ENCODE measurements around the gene CFAP73.

CFAP73 gene

DNA sequence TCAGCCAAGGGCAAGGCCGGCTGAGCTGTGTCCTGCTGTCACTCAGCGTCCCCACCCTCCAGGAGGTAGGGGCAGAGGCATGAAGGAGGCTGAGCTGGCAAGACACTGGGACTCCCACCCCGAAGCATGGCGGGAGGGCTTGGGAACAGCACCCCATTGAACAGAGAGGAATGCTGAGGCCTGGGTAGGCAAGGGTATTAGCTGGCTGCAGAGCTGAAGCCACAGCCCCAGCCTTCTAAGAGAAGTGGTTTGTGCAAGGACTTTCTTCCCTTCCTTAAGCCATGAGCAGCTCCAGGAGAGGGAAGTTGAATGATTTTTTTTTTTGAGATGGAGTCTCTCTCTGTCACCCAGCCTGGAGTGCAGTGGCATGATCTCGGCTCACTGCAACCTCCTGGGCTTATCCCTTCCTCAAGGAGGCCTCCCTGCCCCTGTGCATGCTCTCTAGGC is 6.6 kb upstream of the CFAP73 start:
- DNase-seq = no peak

DNA sequence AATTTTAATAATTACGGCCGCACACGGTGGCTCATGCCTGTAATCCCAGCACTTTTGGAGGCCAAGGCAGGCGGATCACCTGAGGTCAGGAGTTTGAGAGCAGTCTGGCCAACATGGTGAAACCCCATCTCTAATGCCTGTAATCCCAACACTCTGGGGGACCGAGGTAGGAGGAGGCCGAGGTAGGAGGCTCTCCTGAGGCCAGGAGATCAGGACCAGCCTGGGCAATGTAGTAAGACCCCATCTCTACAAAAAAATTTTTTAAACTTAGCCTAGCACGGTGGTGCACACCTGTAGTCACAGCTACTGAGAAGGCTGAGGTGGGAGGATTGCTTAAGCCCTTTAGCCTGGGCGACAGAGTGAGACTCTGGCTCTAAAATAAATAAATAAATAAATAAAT is 5.6 kb upstream of the CFAP73 start:
- DNase-seq = no peak

DNA sequence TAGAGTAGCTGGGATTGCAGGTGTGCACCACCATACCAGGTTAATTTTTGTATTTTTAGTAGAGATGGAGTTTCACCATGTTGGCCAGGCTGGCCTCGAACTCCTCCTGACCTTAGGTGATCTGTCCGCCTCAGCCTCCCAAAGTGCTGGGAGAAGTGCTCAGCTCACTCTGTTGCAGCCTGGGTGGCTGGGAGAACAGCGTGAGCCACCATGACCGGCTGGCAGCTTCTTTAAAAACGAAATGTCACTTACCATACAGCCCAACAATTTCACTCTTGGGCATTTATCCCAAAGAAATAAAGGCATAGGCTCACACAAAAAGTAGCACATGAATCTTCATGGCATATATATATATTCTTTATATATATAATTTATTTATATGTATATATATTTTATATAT is 4.7 kb upstream of the CFAP73 start:
- DNase-seq = no peak

DNA sequence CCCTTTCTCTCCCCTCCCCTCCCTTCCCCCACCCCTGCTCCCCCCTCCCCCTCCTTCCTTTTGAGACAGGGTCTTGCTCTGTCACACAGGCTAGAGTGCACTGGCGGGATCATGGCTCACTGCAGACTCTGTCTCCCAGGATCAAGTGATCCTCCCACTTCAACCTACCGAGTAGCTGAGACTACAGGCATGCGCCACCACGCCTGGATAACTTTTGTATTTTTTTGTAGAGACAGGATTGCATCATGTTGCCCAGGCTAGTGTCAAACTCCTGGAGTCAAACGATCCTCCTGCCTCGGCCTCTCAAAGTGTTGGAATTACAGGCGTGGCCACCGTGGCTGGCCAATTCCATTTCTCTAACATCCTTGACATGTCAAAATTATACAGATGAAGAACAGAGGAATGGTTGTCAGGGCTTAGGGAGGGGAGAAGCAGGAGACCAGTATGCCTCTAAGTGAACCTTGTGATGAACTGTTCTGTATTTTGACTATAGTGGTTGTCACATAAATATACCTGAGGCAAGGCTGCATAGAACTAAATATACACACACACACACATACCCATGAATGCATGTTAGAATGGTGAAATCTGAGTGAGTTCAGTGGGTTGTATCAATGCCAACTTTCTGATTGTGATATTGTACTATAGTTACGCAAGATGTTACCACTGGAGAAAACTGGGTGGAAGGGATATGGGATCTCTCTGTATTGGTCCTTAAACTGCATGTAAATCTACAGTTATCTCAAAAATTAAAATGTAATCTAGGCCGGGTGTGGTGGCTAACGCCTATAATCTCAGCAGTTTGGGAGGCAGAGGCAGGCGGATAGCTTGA is 3.6 kb upstream of the CFAP73 start:
- DNase-seq = peak; percentile 8

DNA sequence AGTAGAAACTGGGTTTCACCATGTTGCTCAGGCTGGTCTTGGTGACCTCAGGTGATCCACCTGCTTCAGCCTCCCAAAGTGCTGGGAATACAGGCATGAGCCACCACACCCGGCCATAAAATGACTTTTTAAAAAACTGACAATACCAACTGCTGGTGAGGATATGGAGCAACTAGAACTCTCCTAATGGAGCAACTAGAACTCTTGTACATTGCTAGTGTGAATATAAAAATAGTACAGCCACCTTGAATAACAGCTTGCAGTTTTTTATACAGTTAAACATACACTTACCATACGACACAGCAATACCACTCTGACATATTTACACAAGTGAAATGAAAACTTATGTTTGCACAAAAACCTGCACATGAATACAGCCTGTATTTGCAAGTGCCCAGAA is 2.5 kb upstream of the CFAP73 start:
- no peak for DNase-seq

DNA sequence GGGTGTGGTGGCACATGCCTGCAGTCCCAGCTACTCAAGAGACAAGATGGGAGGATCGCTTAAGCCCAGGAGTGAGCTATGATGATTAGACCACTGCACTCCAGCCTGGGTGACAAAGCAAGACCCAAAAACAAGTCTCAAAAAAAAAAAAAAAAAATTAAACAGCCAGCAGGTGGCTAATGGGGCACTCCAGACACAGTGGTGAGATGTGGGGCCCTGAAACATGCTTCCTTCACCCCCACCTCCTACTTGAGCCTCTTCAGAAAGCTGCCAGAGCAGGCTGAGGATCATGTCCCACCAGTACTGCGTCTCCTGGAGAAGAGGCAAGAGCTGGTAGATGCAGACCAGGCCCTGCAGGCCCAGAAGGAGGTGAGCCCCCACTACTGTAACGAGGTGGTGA is 2.1 kb downstream of the CFAP73 start:
- DNase-seq = no peak

DNA sequence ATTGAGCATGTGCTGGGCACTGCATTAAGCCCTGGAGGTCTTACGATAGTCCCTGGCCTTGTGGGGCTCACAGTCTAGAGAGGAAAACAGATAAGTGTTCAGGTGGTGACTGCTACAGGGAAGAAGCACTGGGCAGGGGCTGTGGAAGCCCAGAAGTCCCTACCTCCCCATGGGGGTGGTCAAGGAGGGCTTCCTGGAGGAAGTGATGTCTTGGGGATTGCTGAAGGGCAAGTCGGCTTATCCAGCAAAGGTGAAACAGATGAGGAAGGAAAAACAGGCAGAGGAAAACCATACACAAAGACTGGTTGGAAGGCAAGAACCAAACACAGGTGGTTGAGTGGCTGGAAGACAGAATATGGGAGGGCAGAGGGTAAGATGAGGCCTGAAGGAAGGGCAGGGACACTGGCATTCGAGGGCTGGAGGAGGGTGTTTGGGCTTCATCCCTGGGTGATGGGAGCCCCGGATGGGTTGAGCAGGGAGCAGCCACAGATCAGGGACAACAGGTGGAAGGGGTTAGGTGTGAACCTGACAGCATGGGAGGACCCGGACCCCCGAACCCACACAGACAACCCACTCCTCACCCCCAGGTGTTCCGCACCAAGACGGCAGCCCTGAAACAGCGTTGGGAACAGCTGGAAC is 2.8 kb downstream of the CFAP73 start:
- DNase-seq = no peak

DNA sequence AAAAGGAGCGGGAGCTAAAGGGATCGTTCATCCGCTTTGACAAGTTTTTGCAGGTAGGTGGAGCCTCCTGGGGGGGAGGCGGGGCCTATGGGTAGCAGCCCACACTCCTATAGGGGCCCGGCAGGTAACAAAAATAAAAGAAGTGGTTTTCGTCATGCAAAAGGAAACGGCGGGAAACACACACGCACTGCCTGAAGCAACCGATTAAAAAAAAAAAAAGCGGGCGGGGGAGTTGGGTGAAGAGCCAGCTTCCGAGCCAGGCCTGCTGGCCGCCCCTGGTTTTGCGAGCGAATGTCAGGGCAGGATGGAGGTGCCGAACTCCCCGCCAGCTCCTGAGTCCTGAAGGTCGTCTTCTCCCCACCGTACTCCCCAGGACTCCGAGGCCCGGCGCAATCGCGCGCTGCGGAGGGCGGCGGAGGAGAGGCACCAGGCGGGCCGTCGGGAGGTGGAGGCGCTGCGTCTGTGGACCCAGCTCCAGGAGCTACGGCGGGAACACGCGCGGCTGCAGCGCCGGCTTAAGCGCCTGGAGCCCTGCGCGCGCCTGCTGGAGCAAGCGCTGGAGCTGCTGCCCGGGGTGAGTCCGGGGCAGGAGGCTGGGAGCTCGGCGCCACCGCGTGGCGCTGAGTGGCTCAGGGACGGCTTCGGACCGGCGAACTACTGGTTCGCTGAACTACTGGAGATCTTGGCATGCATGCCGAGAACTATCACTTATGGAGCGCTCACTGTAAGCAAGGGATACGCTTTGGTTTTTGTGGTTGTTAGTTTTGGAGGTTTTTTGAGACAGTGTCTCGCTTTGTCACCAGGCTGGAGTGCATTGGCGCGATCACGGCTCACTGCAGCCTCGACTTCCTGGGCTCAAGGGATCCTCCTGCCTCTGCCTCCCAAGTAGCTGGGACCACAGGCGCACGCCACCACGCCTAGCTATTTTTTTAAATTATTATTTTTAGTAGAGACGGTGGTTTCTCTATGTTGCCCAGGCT is 3.6 kb downstream of the CFAP73 start:
- peak; percentile 56 for DNase-seq

DNA sequence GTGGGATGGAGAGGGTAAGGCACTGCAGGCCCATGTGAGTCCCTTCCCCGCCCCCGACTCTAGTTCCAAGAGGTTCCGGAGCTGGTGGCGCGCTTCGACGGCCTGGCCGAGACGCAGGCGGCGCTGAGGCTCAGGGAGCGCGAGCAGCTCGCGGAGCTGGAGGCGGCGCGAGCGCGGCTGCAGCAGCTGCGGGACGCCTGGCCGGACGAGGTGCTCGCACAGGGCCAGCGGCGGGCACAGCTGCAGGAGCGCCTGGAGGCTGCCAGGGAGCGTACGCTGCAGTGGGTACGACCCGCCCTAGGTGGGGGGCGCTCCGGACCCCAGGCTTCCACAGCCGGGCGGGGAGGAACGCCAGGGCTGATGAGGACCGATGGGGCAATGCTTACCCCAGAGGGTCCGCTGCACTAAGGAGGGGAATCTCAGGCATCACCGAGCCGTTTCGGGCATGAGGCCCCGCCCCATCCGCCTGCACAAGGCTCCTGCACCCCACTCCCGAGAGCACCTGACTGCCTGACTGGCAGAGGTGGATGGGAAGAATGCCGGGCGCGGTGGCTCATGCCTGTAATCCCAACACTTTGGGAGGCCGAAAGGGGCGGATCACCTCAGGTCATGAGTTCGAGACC is 4.9 kb downstream of the CFAP73 start:
- peak; percentile 3 for DNase-seq

DNA sequence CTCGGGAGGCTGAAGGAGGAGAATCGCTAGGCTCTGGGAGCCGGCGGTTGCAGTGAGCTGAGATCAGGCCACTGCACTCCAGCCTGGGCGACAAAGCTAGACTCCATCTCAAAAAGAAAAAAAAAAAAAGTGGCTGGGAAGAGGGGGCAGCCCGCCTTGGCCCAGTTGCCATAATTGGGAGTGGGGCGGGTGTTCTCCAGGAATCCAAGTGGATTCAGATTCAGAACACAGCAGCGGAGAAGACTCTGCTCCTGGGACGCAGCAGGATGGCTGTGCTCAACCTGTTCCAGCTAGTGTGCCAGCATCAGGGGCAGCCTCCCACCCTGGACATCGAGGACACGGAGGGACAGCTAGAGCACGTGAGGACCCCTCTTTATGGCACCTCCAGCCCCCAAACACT is 5.5 kb downstream of the CFAP73 start:
- DNase-seq = no peak

DNA sequence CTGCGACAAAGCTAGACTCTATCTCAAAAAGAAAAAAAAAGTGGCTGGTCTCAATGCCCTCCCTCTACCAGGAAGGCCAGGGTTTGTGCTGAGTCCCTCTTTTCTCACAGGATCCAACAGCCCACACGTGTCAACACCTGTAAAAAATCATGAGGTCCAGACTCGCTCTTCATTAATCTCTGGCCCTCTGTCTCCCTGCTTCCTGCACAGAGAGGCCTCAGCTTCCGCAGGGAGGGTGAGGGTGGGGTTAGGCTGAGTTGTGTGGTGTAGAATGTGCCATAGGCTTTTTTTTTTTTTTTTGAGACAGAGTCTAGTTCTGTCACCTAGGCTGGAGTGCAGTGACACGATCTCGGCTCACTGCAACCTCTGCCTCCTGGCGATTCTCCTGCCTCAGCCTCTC is 6.1 kb downstream of the CFAP73 start:
- no peak for DNase-seq

DNA sequence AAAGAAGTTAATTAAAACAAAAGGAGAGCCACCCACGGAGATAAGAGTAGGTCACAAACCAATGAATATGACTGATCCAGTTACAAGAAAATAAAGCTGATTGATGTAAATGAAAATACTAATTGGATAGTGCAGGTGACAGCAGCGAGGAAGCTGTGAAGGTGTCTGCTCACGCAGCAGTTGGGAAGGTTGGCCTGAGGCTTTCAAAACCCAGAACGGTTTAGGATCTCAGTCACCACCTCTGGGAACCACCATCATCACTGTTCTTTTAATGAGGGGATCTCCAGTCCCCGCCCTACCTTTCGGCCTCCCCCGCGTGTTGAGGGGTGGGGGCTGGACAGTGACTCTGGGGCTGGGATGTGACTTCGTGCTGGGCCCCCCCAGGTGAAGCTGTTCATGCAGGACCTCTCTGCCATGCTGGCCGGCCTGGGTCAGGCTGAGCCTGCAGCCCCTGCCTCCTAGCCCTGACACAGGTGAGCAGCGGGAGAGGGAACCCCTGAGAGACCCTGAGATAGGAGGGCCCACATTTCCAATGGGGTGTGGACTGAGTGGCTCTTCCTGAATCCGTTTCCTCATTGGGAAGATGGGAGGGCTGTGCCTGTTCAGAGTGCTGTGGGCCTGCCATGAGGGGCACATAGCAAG is 7.8 kb downstream of the CFAP73 start:
- DNase-seq = no peak

DNA sequence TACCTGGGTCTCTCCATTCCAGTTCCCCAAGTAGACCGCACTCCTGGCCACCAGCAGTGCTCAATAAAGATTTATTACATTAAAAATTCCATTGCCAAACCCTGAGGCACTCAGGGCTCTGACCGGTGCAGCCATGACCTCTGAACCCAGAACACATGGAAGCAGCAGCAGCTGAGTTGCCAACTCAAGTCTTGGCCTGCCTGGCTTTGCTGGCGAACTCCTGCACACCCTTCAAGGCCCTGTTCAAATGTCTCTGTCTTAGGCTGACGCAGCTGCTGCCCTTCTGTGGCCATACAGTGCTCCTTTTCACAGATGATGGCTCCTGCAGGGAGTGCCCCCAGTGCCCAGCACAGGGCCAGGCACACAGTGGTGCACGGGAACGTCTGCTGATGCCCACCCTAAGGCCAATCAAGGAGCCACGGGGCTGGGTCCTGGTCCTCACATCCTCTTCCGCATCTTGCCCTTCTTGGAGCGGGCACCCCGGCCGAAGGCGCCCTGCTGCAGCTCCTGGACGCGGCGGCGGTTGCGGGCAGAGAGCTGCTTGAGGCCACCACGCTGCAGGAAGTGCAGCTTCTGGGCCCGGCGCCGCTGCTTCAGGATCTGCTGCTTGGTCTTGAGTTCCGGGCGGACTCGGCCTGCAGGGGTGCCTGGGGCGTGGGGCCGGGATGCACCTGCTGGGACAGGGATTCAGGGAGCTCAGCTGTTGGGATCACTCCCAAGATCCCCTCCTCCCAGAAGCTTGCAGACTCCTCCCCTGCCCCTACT is 9.1 kb downstream of the CFAP73 start:
- DNase-seq = no peak

DNA sequence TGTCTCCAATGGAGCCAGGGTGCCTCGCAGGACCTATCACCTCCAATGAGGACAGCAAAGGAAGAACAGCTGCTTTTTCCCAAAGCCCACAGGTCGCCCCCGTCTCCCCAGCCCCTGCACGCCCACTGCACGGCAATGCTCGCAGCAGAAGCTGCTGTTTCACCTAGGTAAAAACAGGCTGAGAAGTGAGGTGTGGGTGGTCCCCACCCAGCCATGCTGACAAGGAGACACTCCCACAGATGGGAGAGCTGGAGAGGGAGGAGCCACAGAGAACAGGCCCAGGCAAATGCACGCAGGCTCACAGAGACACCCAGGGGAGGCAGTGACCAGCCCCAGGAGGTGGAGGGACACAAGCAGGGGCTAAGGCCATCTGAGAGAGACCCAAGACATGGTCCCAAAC is 10.4 kb downstream of the CFAP73 start:
- DNase-seq = no peak

DNA sequence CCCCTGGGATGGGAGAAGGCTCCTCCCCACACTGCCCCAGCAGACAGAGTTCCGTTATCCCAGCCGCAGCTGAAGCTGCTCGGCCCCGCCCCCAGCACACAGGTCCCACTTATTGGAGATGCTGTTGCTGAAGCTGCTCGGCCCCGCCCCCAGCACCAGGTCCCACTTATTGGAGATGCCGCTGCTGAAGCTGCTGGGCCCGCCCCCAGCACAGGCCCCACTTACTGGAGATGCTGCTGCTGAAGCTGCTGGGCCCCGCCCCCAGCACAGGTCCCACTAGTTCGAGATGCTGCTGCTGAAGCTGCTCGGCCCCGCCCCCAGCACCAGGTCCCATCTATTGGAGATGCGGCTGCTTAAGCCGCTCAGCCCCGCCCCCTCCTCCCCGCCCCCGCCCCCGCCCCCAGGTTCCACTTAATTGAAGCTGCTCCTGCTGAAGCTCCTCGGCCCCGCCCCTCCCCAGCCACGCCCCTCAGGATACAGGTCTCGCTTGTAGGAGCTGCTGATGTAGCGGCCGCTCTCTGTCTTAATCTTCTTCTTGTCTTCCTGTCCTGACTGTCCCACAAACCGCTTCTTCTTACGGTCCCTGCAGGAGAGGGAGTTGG is 12.0 kb downstream of the CFAP73 start:
- no peak for DNase-seq

DNA sequence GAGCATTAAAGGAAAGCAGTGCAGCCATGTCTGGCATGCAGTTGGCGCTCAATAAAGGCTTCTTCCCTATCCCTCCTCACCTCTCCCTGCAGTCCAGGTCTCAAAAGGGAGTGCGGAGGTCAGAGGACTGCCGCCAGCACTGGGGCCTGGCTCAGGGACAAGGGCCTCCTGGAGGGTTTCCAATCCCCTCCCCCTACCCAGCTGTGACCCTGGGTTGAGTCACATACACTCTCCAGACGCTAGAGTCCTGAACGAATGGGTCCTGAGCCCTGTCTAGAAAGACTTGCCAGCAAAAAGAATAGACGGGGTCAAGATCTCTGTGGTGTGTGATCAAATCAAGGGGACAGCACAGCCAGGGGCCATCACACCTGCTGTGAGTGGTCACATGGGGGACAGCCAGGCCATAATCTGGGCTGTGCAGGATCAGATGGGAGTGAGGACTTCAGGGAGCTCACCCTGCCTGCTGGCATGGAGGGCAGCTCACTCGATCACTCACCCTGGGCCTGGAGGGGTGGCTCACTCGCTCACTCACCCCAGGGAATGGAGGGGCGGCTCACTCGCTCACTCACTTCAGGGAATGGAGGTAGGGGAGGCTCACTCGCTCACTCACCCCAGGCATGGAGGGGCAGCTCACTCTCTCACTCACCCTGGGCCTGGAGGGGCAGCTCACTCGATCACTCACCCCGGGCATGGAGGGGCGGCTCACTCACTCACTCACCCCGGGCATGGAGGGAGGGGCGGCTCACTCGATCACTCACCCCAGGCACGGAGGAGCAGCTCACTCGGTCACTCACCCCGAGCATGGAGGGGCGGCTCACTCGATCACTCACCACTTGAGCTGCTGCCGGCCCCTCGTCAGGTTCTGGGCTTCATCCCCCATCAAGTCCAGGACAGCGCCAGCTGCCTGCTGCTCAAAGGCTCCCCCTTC is 12.8 kb downstream of the CFAP73 start:
- DNase-seq = peak; percentile 42

DNA sequence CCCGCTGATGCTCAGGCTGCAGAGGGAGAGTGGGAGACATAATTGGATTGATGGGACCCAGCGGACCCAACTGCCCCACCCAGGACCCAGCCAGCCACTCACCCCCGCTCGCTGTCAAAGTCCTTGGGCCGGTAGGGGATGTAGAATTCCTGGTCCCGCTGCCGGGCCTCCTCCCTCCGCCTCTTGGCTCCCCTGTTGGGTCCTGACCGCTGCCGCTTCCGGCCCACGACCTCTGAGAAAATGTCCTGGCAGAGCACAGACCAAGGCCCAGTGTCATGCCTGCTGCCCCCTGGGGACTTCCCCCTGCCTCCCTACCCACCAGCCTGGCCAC is 13.5 kb downstream of the CFAP73 start:
- no peak for DNase-seq

DNA sequence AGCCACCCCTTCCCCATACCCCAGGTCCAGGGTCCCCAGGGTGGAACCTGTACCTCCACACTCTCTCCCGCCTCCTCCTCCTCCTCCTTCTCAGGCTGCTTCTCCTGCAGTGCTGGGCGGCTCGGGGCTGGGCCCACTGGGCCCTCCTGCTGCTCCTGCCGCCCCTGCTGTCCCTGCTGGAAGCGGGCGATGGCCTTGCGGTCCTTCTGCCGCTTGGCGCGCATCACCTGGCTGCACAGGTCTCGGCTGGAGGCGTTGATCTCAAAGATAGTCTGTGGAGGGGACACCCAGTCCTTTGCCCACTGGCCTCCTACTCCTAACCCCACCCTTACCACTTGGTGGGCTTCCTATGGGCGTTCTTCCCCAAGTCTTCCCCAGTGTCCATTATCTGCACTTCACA is 14.5 kb downstream of the CFAP73 start:
- no peak for DNase-seq

DNA sequence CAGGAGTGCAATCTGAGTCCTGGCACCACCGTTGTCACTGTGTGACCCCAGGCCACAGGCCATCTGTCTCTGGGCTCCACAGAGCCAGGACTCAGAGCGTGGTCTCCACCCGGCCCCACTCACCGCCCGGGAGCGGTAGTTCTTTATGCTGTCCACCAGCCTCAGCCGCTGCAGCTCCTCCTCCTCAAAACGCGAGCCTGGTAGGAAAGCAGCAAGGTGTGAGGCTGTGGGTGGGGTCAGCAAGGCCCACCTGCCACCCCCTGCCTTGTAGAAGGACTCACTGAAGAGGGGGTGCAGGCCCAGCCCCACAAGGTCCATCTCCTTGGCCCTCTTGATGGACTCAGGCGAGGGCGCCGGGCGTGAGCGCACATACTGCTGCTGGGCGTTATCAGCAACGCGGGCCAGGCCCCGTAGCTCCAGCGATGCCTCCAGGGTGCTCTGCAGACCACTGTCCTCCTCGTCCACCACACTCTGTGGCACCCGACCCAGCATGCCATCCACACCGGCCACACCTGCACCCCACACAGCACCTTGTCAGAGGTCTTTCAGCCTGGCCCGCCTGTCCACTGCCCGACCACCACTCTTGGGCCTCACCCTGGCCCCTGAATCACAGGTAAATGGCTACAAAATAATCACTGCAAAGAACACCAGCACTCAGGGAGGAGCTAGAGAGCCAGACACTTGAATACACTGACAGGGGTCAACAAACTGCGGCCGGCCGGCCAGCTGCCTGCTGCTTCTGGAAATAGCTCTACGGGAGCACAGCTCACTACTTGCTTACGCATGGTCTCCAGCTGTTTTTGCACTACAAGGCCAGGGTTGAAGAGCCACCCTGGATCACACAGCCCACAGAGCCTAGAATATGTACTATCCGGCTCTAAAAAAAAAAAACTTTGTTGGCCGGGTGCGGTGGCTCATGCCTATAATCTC is 16.3 kb downstream of the CFAP73 start:
- DNase-seq = no peak
